Psoas muscle (tissue), 8 donors: ENCODE data around the gene APOA4. TPM values are rescaled to one million over a fixed set of nuclear protein-coding genes. Genes with fewer than 3 reads are reported as not detected.

Experiments
- ATAC-seq, 4 donors: fragments of 200-7000 bp; cut with Tn5 transposase; one replicate each; pipeline ENCODE4 v1.9.1; 2020; ENCODE audit warnings: moderate library complexity in 3 of 4, mild to moderate bottlenecking in 2 of 4
- DNase-seq, 2 donors: peaks; one replicate each; pipeline ENCODE4 v3.0.0-alpha.2; 2020
- H3K27ac ChIP-seq: fragments of 200-600 bp; one replicate; pipeline ENCODE4 v1.8.0; 2022
- H3K27me3 ChIP-seq, 3 donors: fragments of 200-600 bp in 1 of 3; one replicate each; pipeline versions ENCODE4 v1.6.1 to v1.8.0; 2013 to 2022; ENCODE audit warnings: low read length in 2 of 3, mild to moderate bottlenecking in 2 of 3, moderate library complexity in 1 of 3; ENCODE audit not compliant: insufficient read depth in 3 of 3
- H3K36me3 ChIP-seq, 2 donors: fragments of 200-600 bp in 1 of 2; one replicate each; pipeline versions ENCODE4 v1.6.1 to v1.8.0; 2013 to 2022; ENCODE audit warnings: low read depth in 1 of 2, mild to moderate bottlenecking in 1 of 2, moderate library complexity in 1 of 2; ENCODE audit not compliant: insufficient read depth in 1 of 2
- H3K4me1 ChIP-seq: fragments of 200-600 bp; one replicate; pipeline ENCODE4 v1.8.0; 2022
- H3K4me3 ChIP-seq: fragments of 200-600 bp; one replicate; pipeline ENCODE4 v1.8.0; 2022; ENCODE audit warnings: mild to moderate bottlenecking
- H3K9me3 ChIP-seq: fragments of 200-600 bp; one replicate; pipeline ENCODE4 v1.8.0; 2022
- CTCF ChIP-seq: fragments of 200-600 bp; IDR thresholded peaks from one replicate; pipeline ENCODE4 v1.8.0; 2022; ENCODE audit warnings: antibody characterized with exemption
- WGBS, 3 donors: extraction: QIAGEN DNeasy Blood & Tissue Kit; methylation state at CpG; one replicate each; pipeline versions ENCODE4 v1.1.6 to v1.1.7; 2013; 5-methylcytosine and 5-hydroxymethylcytosine counted together
- intact Hi-C, 2 donors: fragments of 100-400 bp; cut with DNase I; formaldehyde crosslinking; loops; one replicate each; pipeline versions ENCODE4 v1.11.0 to v1.14.2; 2022
- polyA plus RNA-seq, 3 donors: library from polyadenylated mRNA; stranded (reverse); fragments of 200-250 nt; gene quantifications; one replicate each; pipeline ENCODE4 v1.2.3, GENCODE V29; 2013
- total RNA-seq, 4 donors: library from RNA; stranded (reverse); fragmentation: NEBNext Ultra II Directional in 2 of 4; extraction: Animal tissue kit (Norgen Biotek cat#: 25700) in 2 of 4; gene quantifications; one replicate each; pipeline versions ENCODE4 v1.2.1 to v1.2.4, GENCODE V29; 2021 to 2023
- donor health status: healthy with polysubstance abuse.
- donor health status: DM: no; HTN: no; CAD: no; lungs with moderate emphysema.
- donor health status: Bipolar disorder and iron deficiency.
- donor health status: healthy.
- donor health status: DM: yes; HTN: yes; CAD: no.
- donor health status: DM: no; HTN: no; CAD: no.
- donor health status: DM: no; HTN: no; CAD: no.
- donor health status: DM: yes; HTN: yes; CAD: no.

The APOA4 gene
- total and polyA plus RNA-seq, 7 donors, result 0.44 to 6.0 (median 0.50) TPM; not detected in 4

GRCh38 chr11:116859175-116859574, 36.1 kb upstream of the APOA4 start:
- no peak overlapping the region for H3K27ac ChIP-seq
- no peak for TF ChIP-seq CTCF
- DNase-seq, result no peak
- peaks cover 4 to 83% of the 10 kb centered on the region in 2 donors for H3K36me3 ChIP-seq
- WGBS, 3 donors, result 81 to 85% (median 83%) methylated on average over 8 of the region's 8 CpGs
- intact Hi-C loops, result no loop called here
- no peaks in the 10 kb centered on the region for H3K27me3 ChIP-seq
- H3K4me3 ChIP-seq, result no peak overlapping the region
- no peaks in the 10 kb centered on the region for H3K4me1 ChIP-seq
- H3K9me3 ChIP-seq, result no peaks in the 10 kb centered on the region
- no peak for ATAC-seq

GRCh38 chr11:116857936-116858335, 34.8 kb upstream of the APOA4 start:
- H3K27ac ChIP-seq, result no peak overlapping the region
- DNase-seq (no peak), ATAC-seq (no peak)
- WGBS, 3 donors, result 87 to 94% (median 90%) methylated on average over 7 of the region's 7 CpGs
- TF ChIP-seq CTCF, result no peak
- H3K4me3 ChIP-seq, result no peak overlapping the region
- no peaks in the 10 kb centered on the region for H3K9me3 ChIP-seq
- no peaks in the 10 kb centered on the region for H3K27me3 ChIP-seq
- intact Hi-C loops, result no loop called here
- H3K36me3 ChIP-seq, result peaks cover 4 to 74% of the 10 kb centered on the region in 2 donors
- peaks cover 4% of the 10 kb centered on the region for H3K4me1 ChIP-seq

- no peak for DNase-seq
- intact Hi-C loops, result no loop called here
- 90 to 93% (median 91%) methylated on average over 2 of the region's 2 CpGs for WGBS, 3 donors
- Histone ChIP-seq H3K4me1 (peaks cover 10% of the 10 kb centered on the region), H3K27ac (no peak overlapping the region), H3K4me3 (no peak overlapping the region), H3K27me3 (no peaks in the 10 kb centered on the region), H3K36me3 (peaks cover 4 to 68% of the 10 kb centered on the region in 2 donors), H3K9me3 (no peaks in the 10 kb centered on the region)
- no peak for TF ChIP-seq CTCF
- no peak for ATAC-seq
Measured at GRCh38 chr11:116857316-116857715, 34.2 kb upstream of the APOA4 start.

GRCh38 chr11:116856423-116856822, 33.3 kb upstream of the APOA4 start:
- DNase-seq, result no peak
- Histone ChIP-seq H3K27me3 (no peaks in the 10 kb centered on the region), H3K4me1 (peaks cover 17% of the 10 kb centered on the region), H3K9me3 (no peaks in the 10 kb centered on the region), H3K27ac (no peak overlapping the region), H3K36me3 (peaks cover 0 to 59% of the 10 kb centered on the region in 2 donors), H3K4me3 (no peak overlapping the region)
- 77 to 95% (median 77%) methylated on average over 5 of the region's 5 CpGs for WGBS, 3 donors
- no peak for ATAC-seq
- no peak for TF ChIP-seq CTCF
- intact Hi-C loops, result no loop called here

GRCh38 chr11:116855413-116855812, 32.3 kb upstream of the APOA4 start:
- ATAC-seq (no peak), DNase-seq (no peak)
- no peaks in the 10 kb centered on the region for H3K9me3 ChIP-seq
- no peaks in the 10 kb centered on the region for H3K27me3 ChIP-seq
- H3K4me1 ChIP-seq, result peaks cover 17% of the 10 kb centered on the region
- peaks cover 0 to 54% of the 10 kb centered on the region in 2 donors for H3K36me3 ChIP-seq
- no peak overlapping the region for H3K27ac ChIP-seq
- intact Hi-C loops, result no loop called here
- TF ChIP-seq CTCF, result no peak
- no peak overlapping the region for H3K4me3 ChIP-seq
- 94 to 96% (median 95%) methylated on average over 7 of the region's 7 CpGs for WGBS, 3 donors
